K562 (cell line): ENCODE results near the gene FAM161B. TPM values are rescaled to one million over a fixed set of nuclear protein-coding genes. Genes with fewer than 3 reads are reported as not detected.

Source experiments
- ARID2 ChIP-seq: fragments of 450-650 bp; IDR thresholded peaks from 2 replicates; pipeline ENCODE4 v1.6.1; 2017; ENCODE audit warnings: antibody characterized with exemption, mild to moderate bottlenecking
- ATF1 ChIP-seq, 2 experiments: fragments of 450-650 bp in 1 of 2; IDR thresholded peaks; 2 replicates each; pipeline ENCODE4 v1.6.1; 2016; ENCODE audit warnings: missing compliant biosample characterization in 1 of 2, missing genetic modification characterization in 1 of 2
- BRCA1 ChIP-seq, 2 experiments: fragments of 450-650 bp in 1 of 2; sonication (generic) in 1 of 2; formaldehyde crosslinking in 1 of 2; IDR thresholded peaks; 2 replicates each; pipeline versions ENCODE4 v1.5.0 to v1.6.1; 2017 to 2020; ENCODE audit warnings: mild to moderate bottlenecking in 1 of 2, missing genetic modification reagents in 1 of 2
- CBX5 ChIP-seq: IDR thresholded peaks from 2 replicates; pipeline ENCODE4 v1.6.1; 2014; ENCODE audit warnings: low read depth, borderline replicate concordance
- CSDE1 ChIP-seq, 2 experiments: fragments of 450-650 bp; IDR thresholded peaks; 2 replicates each; pipeline ENCODE4 v1.6.1; 2016; ENCODE audit warnings: mild to moderate bottlenecking in 1 of 2
- E2F5 ChIP-seq: sonication (generic); formaldehyde crosslinking; IDR thresholded peaks from 2 replicates; pipeline ENCODE4 v1.8.0; 2022; ENCODE audit warnings: mild to moderate bottlenecking, missing genetic modification reagents
- EP400 ChIP-seq: fragments of 450-650 bp; IDR thresholded peaks from 2 replicates; pipeline ENCODE4 v1.6.1; 2017; ENCODE audit warnings: antibody characterized with exemption, mild to moderate bottlenecking, moderate library complexity
- HDAC8 ChIP-seq: fragments of 450-650 bp; IDR thresholded peaks from 2 replicates; pipeline ENCODE4 v1.6.1; 2016; ENCODE audit warnings: mild to moderate bottlenecking, missing genetic modification characterization, moderate library complexity, missing compliant biosample characterization
- HSF4 ChIP-seq: fragments of 250-450 bp; sonication (Bioruptor Pico); IDR thresholded peaks from 2 replicates; pipeline ENCODE4 v2.1.2; 2022; ENCODE audit warnings: mild to moderate bottlenecking, moderate library complexity, borderline replicate concordance
- KAT7 ChIP-seq: sonication (generic); formaldehyde crosslinking; IDR thresholded peaks from 2 replicates; pipeline ENCODE4 v1.8.0; 2022; ENCODE audit warnings: missing genetic modification reagents, mild to moderate bottlenecking, borderline replicate concordance
- KLF1 ChIP-seq: fragments of 450-650 bp; IDR thresholded peaks from 2 replicates; pipeline ENCODE4 v1.6.1; 2016; ENCODE audit warnings: missing genetic modification characterization, missing compliant biosample characterization
- MNT ChIP-seq, 2 experiments: fragments of 450-650 bp; conservative IDR thresholded peaks; 2 replicates each; pipeline ENCODE4 v1.6.1; 2017; ENCODE audit warnings: mild to moderate bottlenecking in 2 of 2, moderate library complexity in 2 of 2
- NFATC3 ChIP-seq: fragments of 450-650 bp; IDR thresholded peaks from 2 replicates; pipeline ENCODE4 v1.6.1; 2017; ENCODE audit warnings: mild to moderate bottlenecking
- NR4A1 ChIP-seq, 2 experiments: fragments of 250-450 bp in 1 of 2; fragments of 450-650 bp in 1 of 2; sonication (Bioruptor Pico) in 1 of 2; IDR thresholded peaks; 2 replicates each; pipeline versions ENCODE4 v1.4.0 to v1.6.1; 2016 to 2020; ENCODE audit warnings: mild to moderate bottlenecking in 2 of 2, missing compliant biosample characterization in 1 of 2, missing genetic modification characterization in 1 of 2, moderate library complexity in 1 of 2
- NRF1 ChIP-seq, 2 experiments: fragments of 450-650 bp; IDR thresholded peaks in 1 of 2; conservative IDR thresholded peaks in 1 of 2; 2 replicates each; pipeline ENCODE4 v1.6.1; 2014; ENCODE audit warnings: mild to moderate bottlenecking in 2 of 2
- POLR2AphosphoS2 ChIP-seq: IDR thresholded peaks from 2 replicates; pipeline ENCODE4 v1.6.1; 2012; ENCODE audit warnings: low read length, improper control_type of control experiment
- PTRF ChIP-seq: fragments of 450-650 bp; IDR thresholded peaks from 2 replicates; pipeline ENCODE4 v1.6.1; 2016; ENCODE audit warnings: mild to moderate bottlenecking, missing genetic modification characterization, missing compliant biosample characterization
- RNF2 ChIP-seq: sonication (generic); IDR thresholded peaks from 2 replicates; pipeline ENCODE4 v1.6.1; 2016
- SREBF2 ChIP-seq: sonication (generic); formaldehyde crosslinking; IDR thresholded peaks from 2 replicates; pipeline ENCODE4 v1.4.0; 2020; ENCODE audit warnings: mild to moderate bottlenecking, missing genetic modification reagents
- ZMIZ1 ChIP-seq, 2 experiments: fragments of 150-350 bp in 1 of 2; IDR thresholded peaks; 2 replicates each; pipeline ENCODE4 v1.6.1; 2012 to 2016; ENCODE audit warnings: low read depth in 2 of 2, low read length in 2 of 2, mild to moderate bottlenecking in 1 of 2, moderate library complexity in 1 of 2
- ZNF143 ChIP-seq: sonication (generic); formaldehyde crosslinking; IDR thresholded peaks from 2 replicates; pipeline ENCODE4 v1.9.0; 2022; ENCODE audit warnings: mild to moderate bottlenecking, missing genetic modification reagents
- ZNF212 ChIP-seq: fragments of 450-650 bp; formaldehyde crosslinking; IDR thresholded peaks from 2 replicates; pipeline ENCODE4 v1.4.0; 2020; ENCODE audit warnings: mild to moderate bottlenecking
- ZNF311 ChIP-seq: fragments of 250-450 bp; sonication (Bioruptor Pico); IDR thresholded peaks from 2 replicates; pipeline ENCODE4 v1.4.0; 2020; ENCODE audit warnings: mild to moderate bottlenecking, moderate library complexity
- polyA plus RNA-seq, 8 experiments: library from polyadenylated mRNA; depleted of rRNA in 4 of 8; stranded (reverse) in 5 of 8; unstranded in 3 of 8; fragments of >200 nt; fragmentation: Nextera tagmentation in 2 of 8; fragmentation: Illumina TruSeq in 1 of 8; extraction: Ambion mirVana in 2 of 8; extraction: Trizol in 1 of 8; gene quantifications; 2 replicates each; pipeline versions ENCODE4 v1.2.1 to v1.2.3, GENCODE V29; 2011 to 2014; ENCODE audit warnings: inconsistent platforms in 1 of 8, missing spikeins in 1 of 8
- total RNA-seq, 7 experiments: library from RNA; depleted of rRNA in 6 of 7; stranded (reverse); fragments of >200 nt in 6 of 7; fragmentation: Illumina TruSeq in 2 of 7; extraction: Trizol in 2 of 7; gene quantifications; 2 replicates each; pipeline versions ENCODE4 v1.2.1 to v1.2.3, GENCODE V29; 2011 to 2021; ENCODE audit warnings: low replicate concordance in 1 of 7

Gene FAM161B
- total and polyA plus RNA-seq, 9 of the 15 experiments (the other 6 are each of a cell fraction or from before 2014, with no cell fraction given), result 0.15 to 1.3 (median 0.84) TPM

- TF ChIP-seq NRF1 (conservative IDR thresholded peaks at IDR 0.05 in 1 of 2, IDR thresholded peaks at IDR 0.05 in 1 of 2) (peak; percentile 81), ARID2 (no peak), KAT7 (CRISPR knock-in tag) (no peak), HSF4 (CRISPR knock-in tag) (no peak), ZMIZ1 (IDR thresholded peaks at IDR 0.05; ENCODE audit: low read depth in 2 of 2, low read length in 2 of 2) (no peak), RNF2 (peak; percentile 80), BRCA1 (IDR thresholded peaks at IDR 0.05) (no peak), BRCA1 (CRISPR knock-in tag; IDR thresholded peaks at IDR 0.05) (no peak), MNT (conservative IDR thresholded peaks at IDR 0.05) (peak; percentile 73 to 88), NR4A1 (CRISPR knock-in tag; IDR thresholded peaks at IDR 0.05) (no peak), NR4A1 (tag; IDR thresholded peaks at IDR 0.05) (no peak), SREBF2 (no peak), ATF1 (CRISPR knock-in tag; IDR thresholded peaks at IDR 0.05) (peak; percentile 48), ATF1 (tag; IDR thresholded peaks at IDR 0.05) (peak; percentile 95), CBX5 (no peak), PTRF (tag) (no peak), CSDE1 (IDR thresholded peaks at IDR 0.05) (no peak), ZNF212 (CRISPR knock-in tag) (no peak), KLF1 (tag) (peak; percentile 54; the same call in 1 of the 2 replicates), POLR2AphosphoS2 (peak; percentile 75; the same call in 1 of the 2 replicates), E2F5 (CRISPR knock-in tag) (no peak), EP400 (peak; percentile 81), ZNF311 (CRISPR knock-in tag) (no peak), HDAC8 (tag) (no peak), NFATC3 (no peak), ZNF143 (CRISPR knock-in tag) (no peak)
Observed at GRCh38 chr14:73886449-73887317, 63.2 kb downstream of the FAM161B start, which contains the start of gene ZNF410 (continued).
